Vagina (tissue), 2 donors: ENCODE measurements around the gene MRPL52. TPM values are rescaled to one million over a fixed set of nuclear protein-coding genes. Genes with fewer than 3 reads are reported as not detected.
"Not testable (repeated sequence)": the region's sequence is repeated elsewhere in the genome, so short reads cannot be mapped to it uniquely, and the experiment has no call there.

ENCODE experiments used
- DNase-seq, 2 donors: peaks; one replicate each; pipeline ENCODE4 v3.0.0-alpha.2; 2017; ENCODE audit errors: extremely low spot score in 2 of 2
- H3K27ac ChIP-seq: fragments of 200-600 bp; sonication (generic); one replicate; pipeline ENCODE4 v1.5.1; 2019
- H3K27me3 ChIP-seq: fragments of 200-600 bp; sonication (generic); one replicate; pipeline ENCODE4 v1.5.1; 2019
- H3K36me3 ChIP-seq, 2 donors: fragments of 200-600 bp; sonication (generic); one replicate each; pipeline ENCODE4 v1.5.1; 2017 to 2019
- H3K4me1 ChIP-seq: fragments of 200-600 bp; sonication (generic); one replicate; pipeline ENCODE4 v1.5.1; 2019
- H3K4me3 ChIP-seq, 2 donors: fragments of 200-600 bp; sonication (generic); 1 replicate in 1 of 2; 2 replicates in 1 of 2; pipeline ENCODE4 v1.5.1; 2016 to 2019
- H3K9me3 ChIP-seq: fragments of 200-600 bp; sonication (generic); one replicate; pipeline ENCODE4 v1.5.1; 2019
- POLR2A ChIP-seq, 2 donors: fragments of 450-650 bp; IDR thresholded peaks; one replicate each; pipeline ENCODE4 v1.6.1; 2017; ENCODE audit warnings: antibody characterized with exemption in 2 of 2, mild to moderate bottlenecking in 2 of 2, moderate library complexity in 2 of 2
- POLR2AphosphoS5 ChIP-seq, 2 donors: sonication (generic); formaldehyde crosslinking; IDR thresholded peaks; one replicate each; pipeline ENCODE4 v1.9.0; 2017; ENCODE audit warnings: antibody characterized with exemption in 2 of 2, mild to moderate bottlenecking in 2 of 2, low read depth in 1 of 2; ENCODE audit not compliant: insufficient read depth in 1 of 2
- intact Hi-C: fragments of 100-400 bp; cut with DNase I; formaldehyde crosslinking; loops from one replicate; pipeline ENCODE4 v1.15.1; 2023
- total RNA-seq: library from RNA; depleted of rRNA; stranded (reverse); fragments of >200 nt; gene quantifications from one replicate; pipeline ENCODE4 v1.2.3, GENCODE V29; 2016
- TF ChIP-seq, protein P1 (sequence below), 3 experiments: fragments of 450-650 bp in 2 of 3; fragments of 200-600 bp in 1 of 3; sonication (generic) in 1 of 3; IDR thresholded peaks; one replicate each; pipeline ENCODE4 v1.5.1; 2017 to 2019; ENCODE audit warnings: antibody characterized with exemption in 3 of 3, mild to moderate bottlenecking in 2 of 3, moderate library complexity in 2 of 3

The MRPL52 gene
- total RNA-seq, 1 donor from 2014 or later = 68.0 TPM

GRCh38 chr14:22786685-22787084 is 43.0 kb upstream of the MRPL52 start:
- intact Hi-C loops = no loop called here
- H3K27ac ChIP-seq = no peak overlapping the region
- no peaks in the 10 kb centered on the region for H3K27me3 ChIP-seq
- TF ChIP-seq POLR2A (IDR thresholded peaks at IDR 0.05) (no peak), POLR2AphosphoS5 (IDR thresholded peaks at IDR 0.05; ENCODE audit: insufficient read depth in 1 of 2, low read depth in 1 of 2) (no peak)
- TF ChIP-seq, protein P1, sequence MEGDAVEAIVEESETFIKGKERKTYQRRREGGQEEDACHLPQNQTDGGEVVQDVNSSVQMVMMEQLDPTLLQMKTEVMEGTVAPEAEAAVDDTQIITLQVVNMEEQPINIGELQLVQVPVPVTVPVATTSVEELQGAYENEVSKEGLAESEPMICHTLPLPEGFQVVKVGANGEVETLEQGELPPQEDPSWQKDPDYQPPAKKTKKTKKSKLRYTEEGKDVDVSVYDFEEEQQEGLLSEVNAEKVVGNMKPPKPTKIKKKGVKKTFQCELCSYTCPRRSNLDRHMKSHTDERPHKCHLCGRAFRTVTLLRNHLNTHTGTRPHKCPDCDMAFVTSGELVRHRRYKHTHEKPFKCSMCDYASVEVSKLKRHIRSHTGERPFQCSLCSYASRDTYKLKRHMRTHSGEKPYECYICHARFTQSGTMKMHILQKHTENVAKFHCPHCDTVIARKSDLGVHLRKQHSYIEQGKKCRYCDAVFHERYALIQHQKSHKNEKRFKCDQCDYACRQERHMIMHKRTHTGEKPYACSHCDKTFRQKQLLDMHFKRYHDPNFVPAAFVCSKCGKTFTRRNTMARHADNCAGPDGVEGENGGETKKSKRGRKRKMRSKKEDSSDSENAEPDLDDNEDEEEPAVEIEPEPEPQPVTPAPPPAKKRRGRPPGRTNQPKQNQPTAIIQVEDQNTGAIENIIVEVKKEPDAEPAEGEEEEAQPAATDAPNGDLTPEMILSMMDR (IDR thresholded peaks at IDR 0.05) = no peak
- H3K4me1 ChIP-seq = no peaks in the 10 kb centered on the region
- no peak for DNase-seq
- no peak overlapping the region for H3K4me3 ChIP-seq
- H3K36me3 ChIP-seq = no peaks in the 10 kb centered on the region
- no peaks in the 10 kb centered on the region for H3K9me3 ChIP-seq

- no peaks in the 10 kb centered on the region for H3K4me1 ChIP-seq
- H3K27me3 ChIP-seq = no peaks in the 10 kb centered on the region
- intact Hi-C loops = no loop called here
- H3K36me3 ChIP-seq = no peaks in the 10 kb centered on the region
- H3K4me3 ChIP-seq = no peak overlapping the region
- no peak overlapping the region for H3K27ac ChIP-seq
- TF ChIP-seq POLR2A (IDR thresholded peaks at IDR 0.05) (no peak), POLR2AphosphoS5 (IDR thresholded peaks at IDR 0.05; ENCODE audit: insufficient read depth in 1 of 2, low read depth in 1 of 2) (no peak)
- TF ChIP-seq, protein P1 (IDR thresholded peaks at IDR 0.05) = no peak
- DNase-seq = no peak
- H3K9me3 ChIP-seq = no peaks in the 10 kb centered on the region
Observed at GRCh38 chr14:22791301-22791700, 38.4 kb upstream of the MRPL52 start.

DNA sequence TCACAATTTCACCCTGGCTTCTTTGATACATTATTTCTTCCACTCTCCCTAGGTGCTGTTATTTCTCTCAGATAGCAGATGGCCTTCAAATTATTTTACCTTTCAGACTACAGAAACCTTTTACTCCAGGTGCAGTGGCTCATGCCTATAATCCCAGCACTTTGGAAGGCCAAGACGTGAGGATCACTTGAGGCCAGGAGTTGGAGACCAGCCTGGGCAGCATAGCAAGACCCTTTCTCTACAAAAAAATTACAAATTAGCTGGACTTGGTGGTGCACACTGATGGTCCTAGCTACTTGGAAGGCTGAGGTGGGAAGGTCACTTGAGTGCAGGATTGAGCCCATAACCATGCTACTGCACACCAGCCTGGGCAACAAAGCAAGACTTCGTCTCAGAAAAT is 37.5 kb upstream of the MRPL52 start:
- Histone ChIP-seq H3K4me1 (no peaks in the 10 kb centered on the region), H3K27ac (no peak overlapping the region), H3K9me3 (no peaks in the 10 kb centered on the region), H3K27me3 (no peaks in the 10 kb centered on the region), H3K4me3 (no peak overlapping the region), H3K36me3 (no peaks in the 10 kb centered on the region)
- intact Hi-C loops = no loop called here
- TF ChIP-seq, protein P1 (IDR thresholded peaks at IDR 0.05) = no peak
- no peak for TF ChIP-seq POLR2A (IDR thresholded peaks at IDR 0.05)
- no peak for TF ChIP-seq POLR2AphosphoS5 (IDR thresholded peaks at IDR 0.05; ENCODE audit: insufficient read depth in 1 of 2, low read depth in 1 of 2)
- DNase-seq = no peak

GRCh38 chr14:22793550-22793949 is 36.1 kb upstream of the MRPL52 start:
- H3K9me3 ChIP-seq, H3K27ac ChIP-seq, DNase-seq, H3K4me3 ChIP-seq, H3K36me3 ChIP-seq, H3K27me3 ChIP-seq, H3K4me1 ChIP-seq, intact Hi-C loops: not testable (repeated sequence)

- no peak for DNase-seq
- Histone ChIP-seq H3K36me3 (no peaks in the 10 kb centered on the region), H3K27ac (no peak overlapping the region), H3K4me1 (no peaks in the 10 kb centered on the region), H3K4me3 (no peak overlapping the region), H3K9me3 (no peaks in the 10 kb centered on the region), H3K27me3 (no peaks in the 10 kb centered on the region)
- TF ChIP-seq, protein P1 (IDR thresholded peaks at IDR 0.05) = no peak
- TF ChIP-seq POLR2A (IDR thresholded peaks at IDR 0.05) (no peak), POLR2AphosphoS5 (IDR thresholded peaks at IDR 0.05; ENCODE audit: insufficient read depth in 1 of 2, low read depth in 1 of 2) (no peak)
- intact Hi-C loops = no loop called here
Observed at GRCh38 chr14:22793976-22794375, 35.7 kb upstream of the MRPL52 start.

DNA sequence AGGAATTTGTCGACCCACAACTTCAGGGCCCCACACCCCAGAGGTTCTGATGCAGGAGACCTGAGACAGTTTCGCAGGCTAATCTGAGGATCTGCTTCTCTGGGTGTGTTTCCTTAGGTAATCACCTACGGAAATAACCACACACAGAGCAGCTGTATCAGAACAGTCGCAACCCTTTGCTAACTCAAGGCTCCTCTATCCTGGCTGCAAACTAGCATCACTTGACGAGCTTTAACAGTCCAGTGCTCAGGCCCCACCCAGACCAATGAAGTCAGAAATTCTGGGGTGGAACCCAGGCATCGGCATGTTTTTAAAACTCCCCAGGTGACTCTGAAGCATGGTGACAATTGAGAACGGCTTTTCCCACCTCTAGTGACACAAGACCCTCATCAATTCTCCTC is 35.1 kb upstream of the MRPL52 start:
- Histone ChIP-seq H3K36me3 (no peaks in the 10 kb centered on the region), H3K4me3 (no peak overlapping the region), H3K9me3 (no peaks in the 10 kb centered on the region), H3K27ac (no peak overlapping the region), H3K27me3 (no peaks in the 10 kb centered on the region), H3K4me1 (no peaks in the 10 kb centered on the region)
- no peak for TF ChIP-seq POLR2AphosphoS5 (IDR thresholded peaks at IDR 0.05; ENCODE audit: insufficient read depth in 1 of 2, low read depth in 1 of 2)
- TF ChIP-seq, protein P1 (IDR thresholded peaks at IDR 0.05) = no peak
- intact Hi-C loops = no loop called here
- DNase-seq = no peak
